GM23248 (cell line): ENCODE measurements around the gene SIT1.

Source experiments
- EZH2 ChIP-seq: fragments of 200-600 bp; sonication (generic); IDR thresholded peaks from 2 replicates; pipeline ENCODE4 v1.6.1; 2018; ENCODE audit warnings: antibody characterized with exemption, mild to moderate bottlenecking; ENCODE audit not compliant: insufficient read depth, poor library complexity, severe bottlenecking
- EZH2phosphoT487 ChIP-seq: fragments of 200-600 bp; sonication (generic); IDR thresholded peaks from 2 replicates; pipeline ENCODE4 v1.6.1; 2018; ENCODE audit warnings: antibody characterized with exemption, moderate library complexity, mild to moderate bottlenecking, low read depth; ENCODE audit not compliant: insufficient read depth

DNA sequence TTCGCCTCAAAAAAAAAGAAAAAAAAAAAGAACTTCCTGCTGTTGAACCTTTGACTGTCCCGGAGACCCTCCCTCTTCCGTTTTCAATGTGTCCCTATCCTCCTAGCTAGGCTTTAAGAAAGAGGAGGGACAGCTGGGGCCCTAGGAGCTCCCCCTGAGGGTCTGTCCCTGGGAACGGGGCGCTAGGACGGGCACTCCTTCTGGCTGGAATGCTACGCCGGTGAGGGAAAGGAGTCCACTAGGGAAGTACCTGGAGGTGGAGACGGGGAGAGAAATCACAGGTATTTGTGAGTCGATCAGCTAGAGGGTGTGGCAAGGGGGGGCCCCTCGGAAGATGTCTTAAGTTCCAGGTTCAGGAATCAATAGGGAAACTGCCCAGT is 4.6 kb downstream of the SIT1 start:
- TF ChIP-seq EZH2, result no peak
- no peak for TF ChIP-seq EZH2phosphoT487
